Esophagus muscularis mucosa (tissue), 4 donors: ENCODE results near the gene ALDH5A1. TPM values are rescaled to one million over a fixed set of nuclear protein-coding genes. Genes with fewer than 3 reads are reported as not detected.
"Not testable (repeated sequence)": the region's sequence is repeated elsewhere in the genome, so short reads cannot be mapped to it uniquely, and the experiment has no call there.

ENCODE experiments used
- DNase-seq: peaks from one replicate; pipeline ENCODE4 v3.0.0-alpha.2; 2017; ENCODE audit errors: extremely low spot score
- H3K27ac ChIP-seq, 4 donors: fragments of 200-600 bp; sonication (generic); replicated peaks in 1 of 4; 1 replicate in 3 of 4; 2 replicates in 1 of 4; pipeline ENCODE4 v1.5.1; 2016 to 2019; ENCODE audit warnings: mild to moderate bottlenecking in 1 of 4
- H3K27me3 ChIP-seq, 4 donors: fragments of 200-600 bp; sonication (generic); one replicate each; pipeline versions ENCODE4 v1.5.1 to v1.6.0; 2016 to 2019
- H3K36me3 ChIP-seq, 4 donors: fragments of 200-600 bp; sonication (generic); one replicate each; pipeline ENCODE4 v1.5.1; 2016 to 2019
- H3K4me1 ChIP-seq, 4 donors: fragments of 200-600 bp; sonication (generic); one replicate each; pipeline ENCODE4 v1.5.1; 2016 to 2019
- H3K4me3 ChIP-seq, 4 donors: fragments of 200-600 bp; sonication (generic); 1 replicate in 2 of 4; 2 replicates in 2 of 4; pipeline ENCODE4 v1.5.1; 2016 to 2019; ENCODE audit warnings: mild to moderate bottlenecking in 4 of 4, moderate library complexity in 1 of 4
- H3K9me3 ChIP-seq, 4 donors: fragments of 200-600 bp; sonication (generic); 1 replicate in 3 of 4; 2 replicates in 1 of 4; pipeline ENCODE4 v1.5.1; 2016 to 2019
- EP300 ChIP-seq: sonication (generic); formaldehyde crosslinking; IDR thresholded peaks from one replicate; pipeline ENCODE4 v1.6.1; 2017; ENCODE audit warnings: antibody characterized with exemption
- POLR2A ChIP-seq: fragments of 450-650 bp; IDR thresholded peaks from one replicate; pipeline ENCODE4 v1.6.1; 2017; ENCODE audit warnings: antibody characterized with exemption, moderate library complexity, mild to moderate bottlenecking, low read depth
- POLR2AphosphoS5 ChIP-seq, 2 donors: sonication (generic); formaldehyde crosslinking; IDR thresholded peaks; one replicate each; pipeline ENCODE4 v1.6.1; 2017; ENCODE audit warnings: antibody characterized with exemption in 2 of 2
- WGBS: methylation state at CpG from one replicate; pipeline ENCODE4 v1.1.5; 2018; 5-methylcytosine and 5-hydroxymethylcytosine counted together
- intact Hi-C: fragments of 100-400 bp; cut with DNase I; formaldehyde crosslinking; loops from one replicate; pipeline ENCODE4 v1.15.1; 2023
- total RNA-seq, 4 donors: library from RNA; depleted of rRNA; stranded (reverse); fragments of >200 nt; gene quantifications; one replicate each; pipeline versions ENCODE4 v1.1.0 to v1.2.1, GENCODE V29; 2016
- TF ChIP-seq, protein P1 (sequence below), 3 experiments: fragments of 200-600 bp in 2 of 3; fragments of 450-650 bp in 1 of 3; sonication (generic) in 2 of 3; IDR thresholded peaks; one replicate each; pipeline ENCODE4 v1.5.1; 2017 to 2019; ENCODE audit warnings: antibody characterized with exemption in 3 of 3, mild to moderate bottlenecking in 2 of 3, moderate library complexity in 1 of 3

Gene ALDH5A1
- total RNA-seq, 4 donors from 2014 or later: 2.5 to 3.5 (median 3.3) TPM

DNA sequence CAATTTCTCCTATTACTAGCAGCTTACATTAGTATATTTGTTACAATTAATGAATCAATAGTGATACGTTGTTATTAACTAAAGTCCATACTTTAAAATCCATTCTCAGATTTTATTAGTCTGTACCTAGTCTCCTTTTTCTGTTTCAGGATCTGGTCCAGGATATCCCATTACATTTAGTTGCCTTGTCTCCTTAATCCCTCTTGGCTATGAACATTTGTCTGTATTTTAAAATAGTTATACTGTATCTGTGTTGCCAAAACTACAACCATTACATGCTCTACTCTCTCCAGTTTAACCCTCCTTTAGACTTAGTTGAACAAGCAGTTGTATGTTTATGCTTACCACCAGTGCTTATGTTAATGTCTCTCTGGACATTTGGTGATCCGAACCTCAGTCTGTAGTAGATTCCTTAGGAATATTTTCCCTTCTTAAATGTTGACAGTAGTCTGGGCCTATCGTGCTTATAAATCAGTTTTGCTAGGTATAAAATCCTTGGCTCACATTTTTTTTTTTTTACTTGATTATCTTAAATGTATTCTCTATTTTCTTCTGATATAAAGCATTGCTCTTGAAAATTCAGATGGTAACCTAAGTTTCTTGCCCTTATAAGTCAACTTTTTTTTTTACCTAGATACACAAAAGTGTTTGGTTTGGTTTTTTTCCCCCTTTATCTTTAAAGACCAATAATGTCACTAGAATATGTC is 12.2 kb downstream of the ALDH5A1 start:
- no peaks in the 10 kb centered on the region for H3K4me1 ChIP-seq
- no peak for DNase-seq
- intact Hi-C loops: no loop called here
- H3K27ac ChIP-seq: no peak overlapping the region
- no peaks in the 10 kb centered on the region for H3K27me3 ChIP-seq
- TF ChIP-seq, protein P1, sequence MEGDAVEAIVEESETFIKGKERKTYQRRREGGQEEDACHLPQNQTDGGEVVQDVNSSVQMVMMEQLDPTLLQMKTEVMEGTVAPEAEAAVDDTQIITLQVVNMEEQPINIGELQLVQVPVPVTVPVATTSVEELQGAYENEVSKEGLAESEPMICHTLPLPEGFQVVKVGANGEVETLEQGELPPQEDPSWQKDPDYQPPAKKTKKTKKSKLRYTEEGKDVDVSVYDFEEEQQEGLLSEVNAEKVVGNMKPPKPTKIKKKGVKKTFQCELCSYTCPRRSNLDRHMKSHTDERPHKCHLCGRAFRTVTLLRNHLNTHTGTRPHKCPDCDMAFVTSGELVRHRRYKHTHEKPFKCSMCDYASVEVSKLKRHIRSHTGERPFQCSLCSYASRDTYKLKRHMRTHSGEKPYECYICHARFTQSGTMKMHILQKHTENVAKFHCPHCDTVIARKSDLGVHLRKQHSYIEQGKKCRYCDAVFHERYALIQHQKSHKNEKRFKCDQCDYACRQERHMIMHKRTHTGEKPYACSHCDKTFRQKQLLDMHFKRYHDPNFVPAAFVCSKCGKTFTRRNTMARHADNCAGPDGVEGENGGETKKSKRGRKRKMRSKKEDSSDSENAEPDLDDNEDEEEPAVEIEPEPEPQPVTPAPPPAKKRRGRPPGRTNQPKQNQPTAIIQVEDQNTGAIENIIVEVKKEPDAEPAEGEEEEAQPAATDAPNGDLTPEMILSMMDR (IDR thresholded peaks at IDR 0.05): no peak
- TF ChIP-seq POLR2A: no peak
- no peak for TF ChIP-seq EP300
- TF ChIP-seq POLR2AphosphoS5 (IDR thresholded peaks at IDR 0.05): no peak
- H3K9me3 ChIP-seq: no peaks in the 10 kb centered on the region
- 89% methylated on average over 3 of the region's 3 CpGs for WGBS
- no peak overlapping the region for H3K4me3 ChIP-seq
- H3K36me3 ChIP-seq: peaks cover 0 to 46% (median 36%) of the 10 kb centered on the region in 4 donors

DNA sequence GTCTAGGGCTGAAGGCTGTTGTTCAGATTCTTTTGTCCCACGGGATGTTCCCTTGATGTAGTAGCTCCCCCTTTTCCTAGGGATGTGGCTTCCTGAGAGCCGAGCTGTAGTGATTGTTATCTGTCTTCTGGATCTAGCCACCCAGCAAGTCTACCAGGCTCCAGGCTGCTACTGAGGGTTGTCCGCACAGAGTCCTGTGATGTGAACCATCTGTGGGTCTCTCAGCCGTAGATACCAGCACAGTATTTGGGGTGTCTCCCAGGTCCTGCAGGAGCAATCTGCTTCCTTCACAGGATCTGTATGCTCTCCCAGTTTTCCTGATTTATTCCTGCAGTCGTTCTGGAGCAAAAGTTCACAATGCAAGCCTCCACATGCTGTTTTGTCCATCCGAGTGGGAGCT is 17.2 kb downstream of the ALDH5A1 start:
- intact Hi-C loops, H3K27me3 ChIP-seq, H3K4me3 ChIP-seq, H3K9me3 ChIP-seq, H3K27ac ChIP-seq, H3K4me1 ChIP-seq: not testable (repeated sequence)
- peak; percentile 86 for DNase-seq
- 71% methylated on average over 6 of the region's 6 CpGs for WGBS
- peaks cover 0 to 40% (median 22%) of the 10 kb centered on the region in 4 donors for H3K36me3 ChIP-seq

DNA sequence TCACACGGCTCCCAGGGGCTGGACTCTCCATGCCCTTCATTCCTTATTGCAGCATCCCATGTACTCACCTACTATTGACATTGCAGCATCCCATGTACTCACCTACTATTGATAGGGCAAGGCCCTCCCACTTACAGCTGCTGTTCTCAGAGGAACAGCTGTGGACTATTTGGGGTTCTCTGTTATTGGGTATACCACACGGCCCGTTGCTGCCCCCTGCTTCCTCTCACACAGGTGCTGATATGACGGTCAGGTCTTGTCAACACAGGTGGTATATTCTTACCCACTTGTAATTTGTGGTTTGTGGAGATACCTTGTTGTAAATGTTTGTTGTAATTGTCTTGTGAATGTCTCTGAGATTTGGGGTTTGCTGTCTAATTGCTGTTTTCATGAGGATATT is 18.8 kb downstream of the ALDH5A1 start:
- no peak for TF ChIP-seq POLR2AphosphoS5 (IDR thresholded peaks at IDR 0.05)
- no peak for TF ChIP-seq POLR2A
- TF ChIP-seq, protein P1 (IDR thresholded peaks at IDR 0.05): no peak
- no peak for TF ChIP-seq EP300
- 92% methylated on average over 4 of the region's 4 CpGs for WGBS
- DNase-seq: no peak
- peaks cover 0 to 14% (median 8%) of the 10 kb centered on the region in 4 donors for H3K4me1 ChIP-seq
- no peak overlapping the region for H3K27ac ChIP-seq
- H3K9me3 ChIP-seq: no peaks in the 10 kb centered on the region
- intact Hi-C loops: no loop called here
- no peaks in the 10 kb centered on the region for H3K27me3 ChIP-seq
- H3K36me3 ChIP-seq: peaks cover 0 to 41% (median 20%) of the 10 kb centered on the region in 4 donors
- H3K4me3 ChIP-seq: no peak overlapping the region

DNA sequence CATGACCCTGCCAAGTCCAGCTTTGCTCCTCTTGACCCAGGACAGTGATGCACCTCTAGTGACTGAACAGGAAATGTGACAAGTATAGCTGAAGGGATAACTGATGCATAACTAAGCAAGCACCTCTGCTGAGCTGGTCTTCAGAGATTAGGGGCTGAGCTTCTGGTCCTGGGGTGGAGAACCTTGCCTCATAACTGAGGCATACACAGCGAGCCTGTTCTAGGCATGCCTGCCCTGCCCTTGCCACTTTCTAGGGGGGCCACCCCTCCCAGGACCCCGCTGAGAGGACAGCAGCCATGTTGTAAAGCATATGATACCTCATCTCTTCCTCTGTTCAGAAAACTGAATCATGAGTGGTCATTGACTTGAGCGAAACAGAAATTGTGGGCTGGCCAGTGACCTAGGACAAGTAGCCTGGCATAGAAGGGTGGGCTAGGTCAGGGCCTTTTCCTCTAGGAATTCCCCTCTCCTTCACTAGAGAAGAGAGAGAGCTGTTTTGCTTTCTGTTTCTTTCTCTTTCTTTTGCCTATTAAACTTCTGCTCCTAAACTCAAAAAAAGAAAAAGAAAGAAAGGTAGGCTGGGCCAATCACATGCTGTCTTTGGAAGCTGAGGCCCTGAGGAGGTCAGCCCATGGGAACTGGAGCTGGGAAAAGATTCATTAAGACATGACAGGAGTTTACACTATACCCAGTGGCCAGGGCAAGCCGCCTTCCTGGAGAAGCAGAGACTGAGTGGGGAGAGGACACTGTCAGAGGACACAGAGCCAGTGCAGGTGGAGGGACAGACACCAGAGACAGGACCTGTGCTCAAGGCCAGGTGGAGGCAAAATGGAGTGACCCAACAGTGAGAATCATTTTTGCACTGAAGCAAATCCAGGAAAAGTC is 23.1 kb downstream of the ALDH5A1 start:
- H3K27ac ChIP-seq: peak overlapping the region; percentile 32 to 65 (median 44)
- intact Hi-C loops: no loop called here
- H3K4me1 ChIP-seq: peaks cover 0 to 14% (median 8%) of the 10 kb centered on the region in 4 donors
- DNase-seq: peak; percentile 81
- no peak overlapping the region for H3K4me3 ChIP-seq
- 83% methylated on average over 4 of the region's 4 CpGs for WGBS
- no peak for TF ChIP-seq EP300
- TF ChIP-seq, protein P1 (IDR thresholded peaks at IDR 0.05): no peak
- no peak for TF ChIP-seq POLR2A
- TF ChIP-seq POLR2AphosphoS5 (IDR thresholded peaks at IDR 0.05): no peak
- no peaks in the 10 kb centered on the region for H3K9me3 ChIP-seq
- H3K27me3 ChIP-seq: no peaks in the 10 kb centered on the region
- peaks cover 0 to 45% (median 14%) of the 10 kb centered on the region in 4 donors for H3K36me3 ChIP-seq

DNA sequence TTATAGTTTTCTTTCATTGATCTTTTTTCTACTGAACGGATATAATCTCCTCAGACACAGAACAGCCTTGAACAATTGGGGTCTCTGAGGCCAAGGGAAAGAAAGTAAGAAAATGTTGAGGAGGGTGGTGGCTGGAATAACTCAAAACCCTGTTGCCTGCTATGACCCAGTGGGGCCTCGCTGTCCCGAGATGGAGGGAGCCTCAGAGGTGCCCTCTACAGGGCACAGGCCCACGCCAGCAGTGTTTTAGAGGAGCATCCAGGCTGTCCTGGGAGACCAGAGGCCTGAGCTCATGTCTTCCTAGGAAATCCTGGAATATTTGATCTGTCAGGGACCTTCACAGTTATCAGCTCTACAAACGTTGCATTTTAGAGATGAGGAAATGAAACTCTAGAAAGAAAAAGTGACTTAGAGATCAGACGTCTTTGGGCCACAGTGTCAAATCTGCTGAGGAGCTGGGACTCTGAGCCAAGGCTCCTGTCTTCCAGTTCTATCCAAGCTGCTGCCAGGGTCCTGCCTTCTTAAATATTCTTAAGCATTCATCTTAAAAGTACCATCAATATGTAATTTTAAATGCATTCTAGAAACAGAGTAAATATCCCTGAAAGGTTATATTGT is 26.3 kb downstream of the ALDH5A1 start:
- Histone ChIP-seq H3K9me3 (no peaks in the 10 kb centered on the region), H3K27ac (no peak overlapping the region), H3K4me1 (peaks cover 0 to 14% (median 8%) of the 10 kb centered on the region in 4 donors), H3K4me3 (no peak overlapping the region), H3K27me3 (no peaks in the 10 kb centered on the region), H3K36me3 (peaks cover 0 to 37% (median 11%) of the 10 kb centered on the region in 4 donors)
- TF ChIP-seq EP300: no peak
- no peak for TF ChIP-seq POLR2A
- TF ChIP-seq, protein P1 (IDR thresholded peaks at IDR 0.05): peak; percentile 32 to 62 (median 46)
- no peak for TF ChIP-seq POLR2AphosphoS5 (IDR thresholded peaks at IDR 0.05)
- intact Hi-C loops: loop anchor here (5.0 kb wide), 1 partner anchor 89 kb away; no protein-coding TSS in a partner anchor
- DNase-seq: no peak
- 48% methylated on average over 6 of the region's 6 CpGs for WGBS
